HCT116 (cell line): ENCODE data around the gene COG5.

ENCODE experiments used
- CTCF ChIP-seq, 3 experiments: fragments of 200-600 bp in 1 of 3; sonication (generic) in 1 of 3; IDR thresholded peaks in 2 of 3; conservative IDR thresholded peaks in 1 of 3; 2 replicates each; pipeline ENCODE4 v1.5.1; 2012 to 2017; ENCODE audit warnings: low read depth in 2 of 3, low read length in 2 of 3, antibody characterized with exemption in 1 of 3, borderline replicate concordance in 1 of 3, control low read depth in 1 of 3, mild to moderate bottlenecking in 1 of 3, mixed read lengths in 1 of 3, mixed run types in 1 of 3, moderate library complexity in 1 of 3; ENCODE audit not compliant: insufficient read depth in 1 of 3
- SP1 ChIP-seq: IDR thresholded peaks from 2 replicates; pipeline ENCODE4 v1.6.1; 2012; ENCODE audit warnings: low read depth

DNA sequence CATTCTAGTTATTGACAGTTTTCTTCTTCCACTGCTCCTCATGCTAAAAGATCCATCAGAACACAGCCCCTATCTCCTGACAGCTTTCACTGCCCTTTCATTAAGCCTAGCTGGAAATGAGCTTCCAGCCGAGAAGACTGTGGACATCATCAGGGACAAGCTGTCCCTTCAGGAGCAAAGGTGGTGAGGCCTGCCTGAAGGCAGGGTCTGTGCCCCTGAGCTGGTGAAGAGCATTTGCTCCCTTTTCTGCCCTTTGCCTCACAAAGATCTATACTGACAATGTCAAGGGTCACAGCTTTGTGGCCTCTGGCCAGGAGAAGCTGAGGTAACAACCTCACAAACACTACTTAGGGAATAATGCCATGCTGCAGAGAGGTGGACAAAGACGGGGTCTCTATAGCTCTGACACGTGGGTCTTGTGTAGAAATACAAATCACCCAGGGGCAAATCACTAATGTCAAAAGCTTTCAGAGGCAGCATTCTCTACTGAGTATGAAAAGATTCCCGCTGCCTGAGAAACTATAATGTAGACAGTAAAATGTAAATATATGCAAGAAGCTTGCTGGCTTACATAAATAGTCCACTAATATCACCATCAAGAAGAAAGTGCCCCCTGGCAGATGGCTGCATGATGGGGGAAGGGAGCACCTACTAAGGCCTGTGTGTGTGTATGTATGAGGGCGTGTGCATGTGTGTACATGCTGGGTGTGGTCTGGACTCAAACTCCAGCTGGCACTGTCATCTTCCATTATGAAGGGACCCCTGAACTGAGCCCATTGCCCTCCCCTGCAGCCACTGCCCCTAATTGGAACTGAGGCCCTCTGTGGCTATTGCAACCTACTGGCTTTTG is 339.1 kb downstream of the COG5 start:
- TF ChIP-seq SP1 (no peak), CTCF (IDR thresholded peaks at IDR 0.05 in 2 of 3, conservative IDR thresholded peaks at IDR 0.05 in 1 of 3; ENCODE audit: borderline replicate concordance in 1 of 3, insufficient read depth in 1 of 3, low read depth in 2 of 3, low read length in 2 of 3) (no peak)
